HG03064 (cell line): ENCODE data around the gene ATG5.

ENCODE experiments used
- ATAC-seq: cut with Tn5 transposase; IDR thresholded peaks from one replicate; pipeline ENCODE4 v1.9.1; 2021; ENCODE audit warnings: low read depth; ENCODE audit not compliant: unreplicated experiment

The ATG5 gene

GRCh38 chr6:106226676-106227075, 98.9 kb downstream of the ATG5 start:
- ATAC-seq, result no peak

- ATAC-seq, result no peak
Measured at GRCh38 chr6:106225581-106225980, 100.0 kb downstream of the ATG5 start.

- ATAC-seq, result peak; percentile 64
Measured at GRCh38 chr6:106223300-106223930, 102.1 kb downstream of the ATG5 start.

- ATAC-seq, result peak; percentile 69
Measured at GRCh38 chr6:106220485-106220884, 105.1 kb downstream of the ATG5 start.

- no peak for ATAC-seq
Measured at GRCh38 chr6:106216527-106216926, 109.0 kb downstream of the ATG5 start.

- no peak for ATAC-seq
Measured at GRCh38 chr6:106215608-106216007, 110.0 kb downstream of the ATG5 start.

- no peak for ATAC-seq
Measured at GRCh38 chr6:106214531-106214930, 111.0 kb downstream of the ATG5 start.

GRCh38 chr6:106213660-106214289, 111.8 kb downstream of the ATG5 start:
- ATAC-seq, result no peak

GRCh38 chr6:106212576-106212975, 113.0 kb downstream of the ATG5 start:
- ATAC-seq, result no peak

- ATAC-seq, result no peak
Measured at GRCh38 chr6:106206905-106207304, 118.7 kb downstream of the ATG5 start.

- no peak for ATAC-seq
Measured at GRCh38 chr6:106204961-106205360, 120.6 kb downstream of the ATG5 start.

GRCh38 chr6:106199998-106200397, 125.6 kb downstream of the ATG5 start:
- no peak for ATAC-seq

GRCh38 chr6:106199331-106199730, 126.2 kb downstream of the ATG5 start:
- no peak for ATAC-seq

GRCh38 chr6:106197441-106197840, 128.1 kb downstream of the ATG5 start:
- ATAC-seq, result no peak

- ATAC-seq, result no peak
Measured at GRCh38 chr6:106194949-106195921, 130.3 kb downstream of the ATG5 start.

GRCh38 chr6:106192824-106193223, 132.7 kb downstream of the ATG5 start:
- ATAC-seq, result no peak

GRCh38 chr6:106188104-106188794, 137.3 kb downstream of the ATG5 start:
- ATAC-seq, result no peak

GRCh38 chr6:106187424-106187982, 138.1 kb downstream of the ATG5 start:
- no peak for ATAC-seq

GRCh38 chr6:106186714-106187113, 138.8 kb downstream of the ATG5 start:
- no peak for ATAC-seq

GRCh38 chr6:106186172-106186571, 139.4 kb downstream of the ATG5 start:
- no peak for ATAC-seq
